Transverse colon (tissue), 4 donors: ENCODE measurements around the gene PDILT. TPM values are rescaled to one million over a fixed set of nuclear protein-coding genes. Genes with fewer than 3 reads are reported as not detected.
"Not testable (repeated sequence)": the region's sequence is repeated elsewhere in the genome, so short reads cannot be mapped to it uniquely, and the experiment has no call there.

Source experiments
- DNase-seq: peaks from one replicate; pipeline ENCODE4 v3.0.0-alpha.2; 2019
- H3K27ac ChIP-seq, 4 donors: fragments of 200-600 bp; sonication (generic); 2 replicates each; pipeline ENCODE4 v1.5.1; 2016 to 2018; ENCODE audit warnings: inconsistent platforms in 4 of 4
- H3K27me3 ChIP-seq: fragments of 200-600 bp; sonication (generic); 2 replicates; pipeline ENCODE4 v1.5.1; 2017; ENCODE audit warnings: inconsistent platforms
- H3K36me3 ChIP-seq, 4 donors: fragments of 200-600 bp; sonication (generic); 2 replicates each; pipeline ENCODE4 v1.5.1; 2017 to 2019; ENCODE audit warnings: inconsistent platforms in 4 of 4
- H3K4me1 ChIP-seq, 4 donors: fragments of 200-600 bp; sonication (generic); 2 replicates each; pipeline ENCODE4 v1.5.1; 2017 to 2020; ENCODE audit warnings: inconsistent platforms in 4 of 4
- H3K4me3 ChIP-seq, 4 donors: fragments of 200-600 bp; sonication (generic); 1 replicate in 1 of 4; 2 replicates in 3 of 4; pipeline versions ENCODE4 v1.5.1 to v1.6.1; 2017 to 2019; ENCODE audit warnings: inconsistent platforms in 4 of 4
- H3K9me3 ChIP-seq, 2 donors: fragments of 200-600 bp; sonication (generic); 2 replicates each; pipeline ENCODE4 v1.5.1; 2017 to 2019; ENCODE audit warnings: inconsistent platforms in 2 of 2
- EP300 ChIP-seq: sonication (generic); formaldehyde crosslinking; IDR thresholded peaks from one replicate; pipeline ENCODE4 v1.6.1; 2017; ENCODE audit warnings: antibody characterized with exemption, low read depth
- POLR2A ChIP-seq: fragments of 450-650 bp; IDR thresholded peaks from one replicate; pipeline ENCODE4 v1.6.1; 2016; ENCODE audit warnings: antibody characterized with exemption, mild to moderate bottlenecking, moderate library complexity
- POLR2AphosphoS5 ChIP-seq, 3 donors: sonication (generic); formaldehyde crosslinking; IDR thresholded peaks; one replicate each; pipeline ENCODE4 v1.6.1; 2016; ENCODE audit warnings: antibody characterized with exemption in 3 of 3
- WGBS, 2 donors: methylation state at CpG; one replicate each; pipeline ENCODE4 v1.1.5; 2018; ENCODE audit warnings: low coverage in 1 of 2; 5-methylcytosine and 5-hydroxymethylcytosine counted together
- in situ Hi-C, 4 donors: fragments of 200-750 bp; cut with MboI; loops; one replicate each; pipeline versions ENCODE4 v1.15.0 to v1.15.1; 2017; ENCODE audit warnings: low sequenced_read_pairs in 3 of 4, low pct_ligation_motif_present in 1 of 4, low pct_unique_long_range_greater_than_20kb in 1 of 4
- intact Hi-C: fragments of 100-400 bp; cut with DNase I; formaldehyde crosslinking; loops from one replicate; pipeline ENCODE4 v1.15.1; 2023; ENCODE audit warnings: low total_unique reads
- total RNA-seq, 4 donors: library from RNA; depleted of rRNA; stranded (reverse); fragments of >200 nt; gene quantifications; one replicate each; pipeline ENCODE4 v1.1.0, GENCODE V29; 2016
- TF ChIP-seq, protein P1 (sequence below), 5 experiments: fragments of 200-600 bp in 3 of 5; fragments of 450-650 bp in 2 of 5; sonication (generic) in 3 of 5; IDR thresholded peaks; 1 replicate in 2 of 5; 2 replicates in 3 of 5; pipeline ENCODE4 v1.5.1; 2016 to 2017; ENCODE audit warnings: antibody characterized with exemption in 5 of 5, inconsistent platforms in 3 of 5, mild to moderate bottlenecking in 2 of 5, moderate library complexity in 1 of 5

Gene PDILT
- total RNA-seq, 4 donors from 2014 or later, result not detected

- in situ Hi-C loops, result no loop called here
- no peak overlapping the region for H3K4me3 ChIP-seq
- TF ChIP-seq POLR2A (no peak), EP300 (no peak), POLR2AphosphoS5 (IDR thresholded peaks at IDR 0.05) (no peak)
- TF ChIP-seq, protein P1, sequence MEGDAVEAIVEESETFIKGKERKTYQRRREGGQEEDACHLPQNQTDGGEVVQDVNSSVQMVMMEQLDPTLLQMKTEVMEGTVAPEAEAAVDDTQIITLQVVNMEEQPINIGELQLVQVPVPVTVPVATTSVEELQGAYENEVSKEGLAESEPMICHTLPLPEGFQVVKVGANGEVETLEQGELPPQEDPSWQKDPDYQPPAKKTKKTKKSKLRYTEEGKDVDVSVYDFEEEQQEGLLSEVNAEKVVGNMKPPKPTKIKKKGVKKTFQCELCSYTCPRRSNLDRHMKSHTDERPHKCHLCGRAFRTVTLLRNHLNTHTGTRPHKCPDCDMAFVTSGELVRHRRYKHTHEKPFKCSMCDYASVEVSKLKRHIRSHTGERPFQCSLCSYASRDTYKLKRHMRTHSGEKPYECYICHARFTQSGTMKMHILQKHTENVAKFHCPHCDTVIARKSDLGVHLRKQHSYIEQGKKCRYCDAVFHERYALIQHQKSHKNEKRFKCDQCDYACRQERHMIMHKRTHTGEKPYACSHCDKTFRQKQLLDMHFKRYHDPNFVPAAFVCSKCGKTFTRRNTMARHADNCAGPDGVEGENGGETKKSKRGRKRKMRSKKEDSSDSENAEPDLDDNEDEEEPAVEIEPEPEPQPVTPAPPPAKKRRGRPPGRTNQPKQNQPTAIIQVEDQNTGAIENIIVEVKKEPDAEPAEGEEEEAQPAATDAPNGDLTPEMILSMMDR (IDR thresholded peaks at IDR 0.05), result no peak
- DNase-seq, result no peak
- no peaks in the 10 kb centered on the region for H3K36me3 ChIP-seq
- no peaks in the 10 kb centered on the region for H3K9me3 ChIP-seq
- peaks cover 0 to 5% (median 0%) of the 10 kb centered on the region in 4 donors for H3K4me1 ChIP-seq
- WGBS, 2 donors, result 60 to 62% methylated on average over 3 of the region's 3 CpGs
- H3K27me3 ChIP-seq, result no peaks in the 10 kb centered on the region
- H3K27ac ChIP-seq, result no peak overlapping the region
- intact Hi-C loops, result loop anchor here (10.0 kb wide), 1 partner anchor 50 kb away; no protein-coding TSS in a partner anchor
Observed at GRCh38 chr16:20325005-20325404, 79.5 kb downstream of the PDILT start.

GRCh38 chr16:20323591-20324117, 80.9 kb downstream of the PDILT start:
- H3K9me3 ChIP-seq, result no peaks in the 10 kb centered on the region
- peaks cover 0 to 5% (median 0%) of the 10 kb centered on the region in 4 donors for H3K4me1 ChIP-seq
- WGBS, 2 donors, result 92% methylated on average over 9 of the region's 9 CpGs; no CpG with 5 or more reads in 1 of the 2 donors
- no peak overlapping the region for H3K27ac ChIP-seq
- no peak overlapping the region for H3K4me3 ChIP-seq
- in situ Hi-C loops (no loop called here), intact Hi-C loops (loop anchor here (10.0 kb wide), 1 partner anchor 49 kb away; no protein-coding TSS in a partner anchor)
- no peaks in the 10 kb centered on the region for H3K36me3 ChIP-seq
- no peaks in the 10 kb centered on the region for H3K27me3 ChIP-seq
- DNase-seq, result no peak
- TF ChIP-seq EP300, result no peak
- no peak for TF ChIP-seq POLR2AphosphoS5 (IDR thresholded peaks at IDR 0.05)
- TF ChIP-seq, protein P1 (IDR thresholded peaks at IDR 0.05), result no peak
- TF ChIP-seq POLR2A, result no peak

GRCh38 chr16:20322696-20323095, 81.8 kb downstream of the PDILT start:
- TF ChIP-seq, protein P1 (IDR thresholded peaks at IDR 0.05), result no peak
- no peak for TF ChIP-seq POLR2A
- TF ChIP-seq POLR2AphosphoS5 (IDR thresholded peaks at IDR 0.05), result no peak
- no peak for TF ChIP-seq EP300

GRCh38 chr16:20321671-20322070, 82.9 kb downstream of the PDILT start:
- in situ Hi-C loops (no loop called here), intact Hi-C loops (loop anchor here (10.0 kb wide), 1 partner anchor 47 kb away; no protein-coding TSS in a partner anchor)
- H3K4me1 ChIP-seq, result peaks cover 0 to 5% (median 0%) of the 10 kb centered on the region in 4 donors
- TF ChIP-seq POLR2AphosphoS5 (IDR thresholded peaks at IDR 0.05) (no peak), EP300 (no peak), POLR2A (no peak)
- TF ChIP-seq, protein P1 (IDR thresholded peaks at IDR 0.05), result no peak
- no peaks in the 10 kb centered on the region for H3K9me3 ChIP-seq
- no peaks in the 10 kb centered on the region for H3K36me3 ChIP-seq
- no peak for DNase-seq
- 84 to 89% methylated on average over 1 of the region's 1 CpG for WGBS, 2 donors
- no peak overlapping the region for H3K4me3 ChIP-seq
- no peak overlapping the region for H3K27ac ChIP-seq
- no peaks in the 10 kb centered on the region for H3K27me3 ChIP-seq

More at GRCh38 chr16:20322696-20323095, 81.8 kb downstream of the PDILT start:
- Histone ChIP-seq H3K9me3 (no peaks in the 10 kb centered on the region), H3K27me3 (no peaks in the 10 kb centered on the region), H3K36me3 (no peaks in the 10 kb centered on the region), H3K27ac (no peak overlapping the region), H3K4me1 (peaks cover 0 to 5% (median 0%) of the 10 kb centered on the region in 4 donors), H3K4me3 (no peak overlapping the region)
- in situ Hi-C loops (no loop called here), intact Hi-C loops (loop anchor here (10.0 kb wide), 1 partner anchor 48 kb away; no protein-coding TSS in a partner anchor)
- 83% methylated on average over 4 of the region's 4 CpGs; no CpG with 5 or more reads in 1 of the 2 donors for WGBS, 2 donors
- DNase-seq, result no peak

GRCh38 chr16:20321051-20321450, 83.5 kb downstream of the PDILT start:
- intact Hi-C loops, result loop anchor here (10.0 kb wide), 1 partner anchor 46 kb away; no protein-coding TSS in a partner anchor
- not testable (repeated sequence) for DNase-seq

More at GRCh38 chr16:20321051-20321450, 83.5 kb downstream of the PDILT start:
- in situ Hi-C loops, H3K27me3 ChIP-seq, H3K4me1 ChIP-seq, H3K36me3 ChIP-seq, H3K9me3 ChIP-seq, H3K27ac ChIP-seq, H3K4me3 ChIP-seq: not testable (repeated sequence)
- WGBS, 2 donors, result 96% methylated on average over 2 of the region's 2 CpGs; no CpG with 5 or more reads in 1 of the 2 donors
